ENCODE measurements around the gene LSR.

- TF ChIP-seq SUZ12 (IDR thresholded peaks at IDR 0.05; ENCODE audit: extremely low read depth, insufficient read depth, insufficient read length) (no peak), YY1 (IDR thresholded peaks at IDR 0.05; ENCODE audit: insufficient read depth, insufficient read length) (no peak), ZNF274 (IDR thresholded peaks at IDR 0.05; ENCODE audit: low read depth, low read length) (no peak)
Observed at GRCh38 chr19:35288906-35289305, 40.1 kb downstream of the LSR start.

Measured in NT2/D1 (cell line).